GM12801 (cell line): ENCODE measurements around the gene ANKS6.

Experiments
- CTCF ChIP-seq: IDR thresholded peaks from one replicate; pipeline ENCODE4 v1.5.1; 2011; ENCODE audit warnings: control low read depth; ENCODE audit not compliant: insufficient read length; ENCODE audit errors: extremely low read depth

Gene ANKS6

DNA sequence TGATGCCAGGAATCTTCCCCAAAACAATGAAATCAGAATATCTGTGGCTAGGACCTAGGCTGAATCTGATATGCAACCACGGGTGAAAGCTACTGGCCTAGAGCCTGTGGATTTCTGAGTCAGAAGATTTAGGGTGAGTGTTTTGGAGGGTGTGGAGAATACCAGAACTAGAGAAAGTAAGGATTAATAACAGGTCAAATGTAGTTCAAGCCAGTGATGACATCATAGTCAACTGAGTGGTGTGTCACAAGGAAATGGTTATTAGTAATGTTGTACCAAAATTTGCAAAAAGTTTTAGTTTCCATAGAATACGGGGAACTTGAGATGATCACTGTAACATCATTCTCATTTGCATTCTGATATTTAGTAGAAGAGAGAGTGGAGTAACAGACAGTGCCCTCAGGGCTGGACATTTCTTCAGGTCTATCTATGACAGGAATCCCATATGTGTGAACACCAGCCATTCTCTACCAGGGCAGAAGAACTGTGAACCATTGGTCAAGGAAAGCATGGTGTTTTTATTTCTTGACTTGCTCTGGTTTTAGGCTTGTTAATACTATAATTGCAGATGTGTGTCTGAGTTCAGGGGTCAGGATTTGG, 14.8 kb upstream of the ANKS6 start:
- TF ChIP-seq CTCF, result no peak

DNA sequence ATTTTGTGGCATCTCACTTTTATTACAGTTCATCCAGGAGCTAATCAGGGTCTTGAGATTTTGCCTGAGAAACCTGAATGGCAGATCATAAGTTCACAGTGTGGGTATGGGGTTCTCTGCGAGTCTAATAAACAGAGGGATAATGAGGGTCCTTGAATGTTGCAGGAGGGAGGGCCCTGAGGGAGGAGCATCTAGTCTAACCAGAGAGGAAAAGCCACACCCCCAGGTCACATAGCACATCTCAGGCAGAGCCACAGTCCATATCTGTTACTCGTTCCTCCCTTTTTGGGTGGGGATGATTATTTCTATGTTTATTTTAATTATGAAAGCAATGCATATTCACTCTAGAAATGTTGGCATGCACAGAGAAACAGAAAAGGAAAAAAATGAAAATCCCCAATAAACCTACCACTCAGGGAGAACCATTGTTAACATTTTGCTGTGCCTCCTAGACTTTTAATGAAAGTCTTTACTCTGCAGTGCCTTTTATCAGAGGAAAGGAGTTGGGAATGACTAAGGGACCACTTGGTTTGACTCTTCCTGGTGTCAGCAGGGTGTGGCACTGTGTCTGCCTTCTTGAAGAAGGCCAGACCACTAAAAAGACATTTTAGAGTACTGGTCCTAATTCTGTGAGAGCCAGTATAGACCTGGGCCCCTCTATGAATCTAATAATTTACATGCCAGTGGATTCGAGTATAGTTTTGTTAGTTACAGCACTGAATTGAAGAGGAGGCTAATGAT, 13.9 kb upstream of the ANKS6 start:
- no peak for TF ChIP-seq CTCF

GRCh38 chr9:98809311-98810101, 13.2 kb upstream of the ANKS6 start:
- no peak for TF ChIP-seq CTCF

DNA sequence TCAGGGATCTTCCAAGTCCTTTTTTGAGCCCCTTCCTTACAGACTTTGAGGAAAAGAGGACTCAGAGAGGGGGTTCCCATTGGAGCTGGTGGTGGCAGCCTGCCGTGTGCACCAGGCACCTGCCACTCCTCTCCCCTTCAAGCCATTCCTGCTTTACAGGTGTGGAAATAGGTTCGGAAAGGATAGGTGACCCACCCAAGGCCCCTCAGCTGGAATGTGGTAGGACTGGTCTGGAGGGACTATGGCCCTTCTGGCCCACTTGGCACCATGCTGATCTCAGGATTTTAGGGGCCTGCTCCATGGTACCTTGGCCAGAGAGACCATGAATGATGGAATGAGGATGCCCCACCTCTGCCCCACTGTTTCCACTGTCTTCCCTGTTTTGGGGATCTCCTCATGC, 12.5 kb upstream of the ANKS6 start:
- no peak for TF ChIP-seq CTCF

DNA sequence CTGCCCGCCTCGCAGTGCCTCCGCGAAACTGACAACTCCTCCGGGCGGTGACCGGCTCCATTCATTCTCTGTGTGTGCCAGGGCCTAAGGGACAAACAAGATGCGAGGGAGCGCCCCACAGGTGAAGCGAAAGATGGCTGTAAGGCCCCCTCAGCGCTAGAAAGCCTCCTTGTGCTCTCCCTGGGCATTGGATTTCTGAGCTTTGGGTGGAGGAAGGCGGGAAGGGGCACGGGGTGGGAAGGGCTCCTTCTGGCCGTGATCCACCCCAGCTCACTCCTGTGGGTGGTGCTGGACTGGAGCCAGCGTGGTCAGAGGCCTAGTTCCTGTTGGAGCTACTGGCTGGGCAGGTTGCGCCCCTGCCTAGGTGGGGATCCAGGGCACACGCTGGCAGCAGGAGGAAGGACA, 12.1 kb upstream of the ANKS6 start:
- no peak for TF ChIP-seq CTCF

GRCh38 chr9:98807814-98808195, 11.4 kb upstream of the ANKS6 start:
- no peak for TF ChIP-seq CTCF

GRCh38 chr9:98807070-98807813, 10.9 kb upstream of the ANKS6 start, which contains the start of gene GALNT12:
GALNT12 (plus strand) TSS chr9:98807670; CDS start chr9:98807699, 29 bp downstream.
- no peak for TF ChIP-seq CTCF
